ENCODE results near the gene NKX6-1.
A peak's percentile ranks its signal among the peaks of the same experiment; 100 is the strongest.

Gene NKX6-1

GRCh38 chr4:84504821-84505220, 5.7 kb upstream of the NKX6-1 start:
- DNase-seq (ENCODE audit: low read depth) = no peak
- H3K4me3 ChIP-seq (ENCODE audit: control insufficient read depth, low read depth, low read length) = no peak overlapping the region
- TF ChIP-seq CTCF (conservative IDR thresholded peaks at IDR 0.05; ENCODE audit: control insufficient read depth, insufficient read depth, low read depth, low read length) = no peak

DNA sequence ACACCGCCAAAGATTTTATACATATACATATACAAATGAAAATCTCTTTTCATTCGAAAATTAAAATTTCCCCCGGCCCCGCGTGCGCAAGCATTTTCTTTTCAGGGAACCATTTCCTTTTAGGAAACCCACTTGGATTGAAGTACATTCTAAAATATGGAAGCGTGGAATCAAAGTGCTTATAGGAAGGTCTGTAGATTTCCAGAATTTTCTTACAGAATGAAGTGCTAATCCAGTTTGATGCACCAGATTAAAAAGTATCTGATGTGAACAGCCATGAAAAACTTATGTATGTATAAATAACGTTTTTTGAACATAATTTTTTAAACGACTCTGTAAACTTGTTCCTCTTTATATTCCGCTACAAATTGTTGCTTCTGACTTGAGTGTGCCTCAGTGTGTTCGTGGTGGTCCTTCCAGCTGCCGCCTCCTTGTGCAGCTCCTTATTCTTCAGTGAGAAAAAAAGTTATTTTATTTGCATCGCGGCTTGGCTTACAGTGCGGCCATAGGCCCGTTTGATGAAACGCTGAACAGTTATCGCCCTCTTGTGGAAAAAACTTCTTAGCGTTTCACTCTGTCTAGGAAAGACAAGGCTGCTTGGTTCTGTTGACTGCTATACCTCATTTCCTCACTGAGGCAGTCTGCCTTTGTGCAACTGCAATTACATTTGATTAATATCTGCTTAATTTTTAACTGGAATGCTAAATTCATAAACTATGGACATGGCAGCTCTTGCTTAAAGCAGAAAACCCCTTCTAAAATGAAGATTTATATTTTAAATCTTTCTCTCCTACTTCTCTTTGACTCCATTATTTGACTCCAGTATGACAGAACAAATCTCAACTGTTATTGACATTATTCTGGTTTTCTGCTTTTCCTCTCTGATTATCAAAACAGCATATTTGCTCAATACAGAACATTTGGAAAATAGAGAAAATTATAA, 4.7 kb upstream of the NKX6-1 start:
- no peak overlapping the region for H3K4me3 ChIP-seq (ENCODE audit: control insufficient read depth, low read depth, low read length)
- peak; percentile 76 for DNase-seq (ENCODE audit: low read depth)
- TF ChIP-seq CTCF (conservative IDR thresholded peaks at IDR 0.05; ENCODE audit: control insufficient read depth, insufficient read depth, low read depth, low read length) = peak; percentile 81

DNA sequence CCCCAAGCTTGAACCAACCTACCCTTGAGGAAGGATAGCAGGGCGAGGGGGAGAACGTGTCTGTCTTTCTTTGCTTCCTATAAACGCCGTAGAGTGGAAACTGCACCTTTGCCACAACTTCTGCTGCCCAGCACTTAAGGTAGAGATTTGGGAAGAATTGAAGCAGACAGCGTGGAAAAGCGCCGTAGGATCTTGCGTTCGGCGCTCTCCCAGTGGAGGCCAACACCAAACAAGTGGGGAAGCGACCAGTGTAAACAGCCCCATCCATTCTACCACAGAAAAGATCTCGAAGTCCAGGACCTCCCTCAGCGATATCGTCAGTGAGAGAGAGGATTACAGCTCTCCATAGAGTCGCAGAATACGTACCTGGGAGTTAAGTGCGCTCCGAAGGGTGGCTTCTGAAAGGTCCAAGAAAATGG, 3.9 kb upstream of the NKX6-1 start:
- no peak for DNase-seq (ENCODE audit: low read depth)
- no peak for TF ChIP-seq CTCF (conservative IDR thresholded peaks at IDR 0.05; ENCODE audit: control insufficient read depth, insufficient read depth, low read depth, low read length)
- no peak overlapping the region for H3K4me3 ChIP-seq (ENCODE audit: control insufficient read depth, low read depth, low read length)

DNA sequence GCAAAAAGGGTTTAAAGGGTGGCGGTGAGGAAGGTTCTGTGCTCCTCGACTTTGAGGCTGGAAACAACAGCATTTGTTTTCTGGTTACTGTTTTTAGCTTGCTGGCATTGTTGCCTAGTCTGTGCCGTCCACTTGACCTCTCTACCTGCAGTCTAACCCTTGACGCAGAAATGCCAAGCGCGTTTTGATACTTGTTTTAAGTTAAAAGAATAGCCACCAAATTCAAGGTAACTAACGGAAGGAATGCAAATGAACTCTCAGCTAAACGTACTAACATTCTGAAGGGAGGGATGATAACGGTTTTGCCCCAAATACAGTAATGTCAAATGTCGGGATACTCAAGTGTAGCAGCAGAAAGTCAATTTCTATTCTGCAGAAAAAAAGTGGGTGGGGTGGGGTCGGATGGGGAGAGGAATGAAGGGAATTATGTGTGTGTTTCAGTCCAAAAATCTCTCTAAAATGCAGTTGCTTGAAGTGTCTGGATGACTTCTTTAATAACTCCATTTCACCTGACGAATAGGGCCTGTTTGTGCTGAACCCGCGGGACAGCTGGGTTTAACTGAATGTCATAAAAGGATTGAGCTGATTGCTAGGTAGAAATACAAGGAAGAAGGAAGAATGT, 3.4 kb upstream of the NKX6-1 start:
- DNase-seq (ENCODE audit: low read depth) = no peak
- no peak overlapping the region for H3K4me3 ChIP-seq (ENCODE audit: control insufficient read depth, low read depth, low read length)
- TF ChIP-seq CTCF (conservative IDR thresholded peaks at IDR 0.05; ENCODE audit: control insufficient read depth, insufficient read depth, low read depth, low read length) = no peak

GRCh38 chr4:84501721-84502267, 2.7 kb upstream of the NKX6-1 start:
- H3K4me3 ChIP-seq (ENCODE audit: control insufficient read depth, low read depth, low read length) = no peak overlapping the region
- no peak for DNase-seq (ENCODE audit: low read depth)

GRCh38 chr4:84501202-84501503, 2.1 kb upstream of the NKX6-1 start:
- DNase-seq (ENCODE audit: low read depth) = no peak
- no peak for TF ChIP-seq CTCF (conservative IDR thresholded peaks at IDR 0.05; ENCODE audit: control insufficient read depth, insufficient read depth, low read depth, low read length)
- H3K4me3 ChIP-seq (ENCODE audit: control insufficient read depth, low read depth, low read length) = no peak overlapping the region

More at GRCh38 chr4:84501721-84502267, 2.7 kb upstream of the NKX6-1 start:
- TF ChIP-seq CTCF (conservative IDR thresholded peaks at IDR 0.05; ENCODE audit: control insufficient read depth, insufficient read depth, low read depth, low read length) = no peak

Data from fibroblast of mammary gland (primary cell).